ENCODE results near the gene GPR108. TPM values are rescaled to one million over a fixed set of nuclear protein-coding genes. Genes with fewer than 3 reads are reported as not detected.

Gene GPR108
- total RNA-seq (2013) = 83.3 TPM
- 100 to 1,000 TPM in 2 of 3 donors, 10 to 100 TPM in 1; 90.9 to 147 (median 129) TPM for polyA plus RNA-seq
- 61.9 and 70.4 TPM in 2 replicates for polyA minus RNA-seq
- total RNA-seq = 41.1 to 69.6 (median 51.9) reads per million in 11 experiments

DNA sequence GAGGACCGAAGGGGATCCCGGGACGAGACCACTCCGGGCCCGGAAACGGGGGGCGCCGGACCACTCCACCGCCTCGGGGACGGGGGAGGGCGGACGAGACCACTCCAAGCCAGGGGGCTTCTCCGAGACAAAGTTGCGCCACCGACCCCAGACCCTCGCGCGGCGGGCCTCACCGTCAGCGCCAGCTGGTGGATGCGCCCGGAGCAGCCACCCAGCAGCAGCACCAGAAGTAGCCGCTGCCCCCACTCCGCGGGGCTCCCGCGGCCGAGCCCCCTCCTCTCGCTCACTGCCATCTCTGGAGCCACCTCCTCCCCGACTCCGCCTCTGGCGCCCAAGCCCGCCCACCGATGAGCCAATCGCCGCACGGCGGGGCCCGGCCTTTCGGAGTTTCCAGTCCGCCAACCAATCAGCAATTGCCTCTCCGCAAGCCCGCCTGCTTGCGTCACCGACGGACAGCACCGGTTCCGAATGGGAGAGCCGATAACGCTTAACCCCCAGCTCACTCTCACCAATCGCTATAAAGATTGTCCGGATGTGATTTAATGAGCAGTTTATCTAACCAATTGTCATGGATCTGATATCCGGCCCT, at the start of gene GPR108:
GPR108 (minus strand) TSS at position 297 of the 589 bp plus-strand sequence; CDS start at position 293, 4 bp downstream.
- Mint-ChIP-seq H3K27ac (peak within 1 kb of the TSS; percentile 89 to 98 (median 96)), H3K9me3 (no peaks in the 10 kb centered on the region), H3K4me1 (peaks cover 48% of the 10 kb centered on the region), H3K27me3 (ENCODE audit: low read depth in 3 of 3) (peaks cover 2 to 17% (median 16%) of the 10 kb centered on the region in 3 donors), H3K4me3 (peak within 1 kb of the TSS; percentile 95 to 97), H3K36me3 (peaks cover 29 to 30% of the 10 kb centered on the region in 2 donors)
- Histone ChIP-seq H4K20me1 (ENCODE audit: insufficient read depth, low read length) (peaks cover 11% of the 10 kb centered on the region), H3K27me3 (ENCODE audit: control insufficient read depth in 2 of 2, insufficient read depth in 2 of 2, low read length in 2 of 2) (peaks cover 0 to 8% of the 10 kb centered on the region in 2 donors), H3K9me3 (replicated peaks in 1 of 2; ENCODE audit: control insufficient read depth in 1 of 2, insufficient read depth in 1 of 2, low read length in 2 of 2) (no peaks in the 10 kb centered on the region), H3K27ac (ENCODE audit: low read depth in 1 of 2, low read length in 2 of 2) (peak within 1 kb of the TSS; percentile 72 to 87), H3K36me3 (replicated peaks in 1 of 2; ENCODE audit: control insufficient read depth in 1 of 2, insufficient read depth in 2 of 2, low read length in 2 of 2) (peaks cover 16 to 31% of the 10 kb centered on the region in 2 donors), H2AFZ (ENCODE audit: insufficient read depth, low read depth, low read length, poor library complexity, severe bottlenecking) (peak within 1 kb of the TSS; percentile 85), H3K4me1 (ENCODE audit: control insufficient read depth in 1 of 2, insufficient read depth in 2 of 2, low read length in 2 of 2) (peaks cover 50 to 56% of the 10 kb centered on the region in 2 donors), H3K4me2 (replicated peaks; ENCODE audit: extremely low read depth, low read length, poor library complexity, severe bottlenecking) (peak within 1 kb of the TSS; percentile 99), H3K4me3 (replicated peaks in 1 of 3; ENCODE audit: low read depth in 2 of 3, low read length in 3 of 3) (peak within 1 kb of the TSS; percentile 72 to 97 (median 78)), H3K9ac (ENCODE audit: insufficient read depth, low read length, poor library complexity, severe bottlenecking) (peak within 1 kb of the TSS; percentile 89), H3K79me2 (ENCODE audit: insufficient read depth, low read length) (peaks cover 14% of the 10 kb centered on the region)
- intact Hi-C loops (cut with micrococcal nuclease) = loop anchor here (5.0 kb wide), 3 partner anchors 75 to 310 kb away; no protein-coding TSS in a partner anchor
- WGBS (ENCODE audit: insufficient coverage) = under 1% methylated on average over 50 of the region's 55 CpGs
- DNase-seq = peak in 2 of 3 donors; percentile 100
- TF ChIP-seq, protein P1, sequence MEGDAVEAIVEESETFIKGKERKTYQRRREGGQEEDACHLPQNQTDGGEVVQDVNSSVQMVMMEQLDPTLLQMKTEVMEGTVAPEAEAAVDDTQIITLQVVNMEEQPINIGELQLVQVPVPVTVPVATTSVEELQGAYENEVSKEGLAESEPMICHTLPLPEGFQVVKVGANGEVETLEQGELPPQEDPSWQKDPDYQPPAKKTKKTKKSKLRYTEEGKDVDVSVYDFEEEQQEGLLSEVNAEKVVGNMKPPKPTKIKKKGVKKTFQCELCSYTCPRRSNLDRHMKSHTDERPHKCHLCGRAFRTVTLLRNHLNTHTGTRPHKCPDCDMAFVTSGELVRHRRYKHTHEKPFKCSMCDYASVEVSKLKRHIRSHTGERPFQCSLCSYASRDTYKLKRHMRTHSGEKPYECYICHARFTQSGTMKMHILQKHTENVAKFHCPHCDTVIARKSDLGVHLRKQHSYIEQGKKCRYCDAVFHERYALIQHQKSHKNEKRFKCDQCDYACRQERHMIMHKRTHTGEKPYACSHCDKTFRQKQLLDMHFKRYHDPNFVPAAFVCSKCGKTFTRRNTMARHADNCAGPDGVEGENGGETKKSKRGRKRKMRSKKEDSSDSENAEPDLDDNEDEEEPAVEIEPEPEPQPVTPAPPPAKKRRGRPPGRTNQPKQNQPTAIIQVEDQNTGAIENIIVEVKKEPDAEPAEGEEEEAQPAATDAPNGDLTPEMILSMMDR (IDR thresholded peaks at IDR 0.05) = no peak

DNA sequence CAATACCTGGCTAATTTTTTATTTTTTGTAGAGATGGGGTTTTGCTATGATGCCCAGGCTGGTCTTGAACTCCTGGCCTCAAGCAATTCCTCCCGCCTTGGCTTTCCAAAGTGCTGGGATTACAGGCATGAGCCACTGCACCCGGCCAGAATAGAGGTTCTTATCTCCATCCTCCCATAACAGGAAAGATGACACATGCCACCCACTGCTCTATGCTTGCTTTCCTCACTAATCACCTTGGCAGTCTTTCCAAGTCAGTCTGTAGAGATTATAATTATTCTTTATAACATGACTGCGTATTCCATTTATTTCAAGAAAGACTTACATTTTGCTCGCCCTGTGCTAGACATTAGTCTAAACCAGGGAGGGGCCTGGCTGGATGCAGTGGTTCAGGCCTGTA, 41.8 kb upstream of the GPR108 start:
- H4K20me1 ChIP-seq (ENCODE audit: insufficient read depth, low read length) = peaks cover 98% of the 10 kb centered on the region
- H3K4me1 Mint-ChIP-seq = peaks cover 54% of the 10 kb centered on the region
- H3K9ac ChIP-seq (ENCODE audit: insufficient read depth, low read length, poor library complexity, severe bottlenecking) = no peak overlapping the region
- H3K4me3 Mint-ChIP-seq = no peak overlapping the region
- H3K36me3 Mint-ChIP-seq = peaks cover 43 to 66% of the 10 kb centered on the region in 2 donors
- TF ChIP-seq, protein P1 (IDR thresholded peaks at IDR 0.05) = no peak
- H3K4me1 ChIP-seq (ENCODE audit: control insufficient read depth in 1 of 2, insufficient read depth in 2 of 2, low read length in 2 of 2) = peaks cover 24 to 30% of the 10 kb centered on the region in 2 donors
- H3K27ac Mint-ChIP-seq = peak overlapping the region in 2 of 7 donors; percentile 45 to 74
- H3K9me3 Mint-ChIP-seq = peaks cover 0 to 6% (median 0%) of the 10 kb centered on the region in 7 donors
- no peak overlapping the region for H3K4me3 ChIP-seq (replicated peaks in 1 of 3; ENCODE audit: low read depth in 2 of 3, low read length in 3 of 3)
- H3K27me3 ChIP-seq (ENCODE audit: control insufficient read depth in 2 of 2, insufficient read depth in 2 of 2, low read length in 2 of 2) = no peaks in the 10 kb centered on the region
- peaks cover 98% of the 10 kb centered on the region for H3K79me2 ChIP-seq (ENCODE audit: insufficient read depth, low read length)
- no peak for DNase-seq
- H3K9me3 ChIP-seq (replicated peaks in 1 of 2; ENCODE audit: control insufficient read depth in 1 of 2, insufficient read depth in 1 of 2, low read length in 2 of 2) = no peaks in the 10 kb centered on the region
- intact Hi-C loops (cut with micrococcal nuclease) = no loop called here
- peak overlapping the region in 1 of 2 donors; percentile 23 for H3K27ac ChIP-seq (ENCODE audit: low read depth in 1 of 2, low read length in 2 of 2)
- no peak overlapping the region for H3K4me2 ChIP-seq (replicated peaks; ENCODE audit: extremely low read depth, low read length, poor library complexity, severe bottlenecking)
- peaks cover 16 to 76% of the 10 kb centered on the region in 2 donors for H3K36me3 ChIP-seq (replicated peaks in 1 of 2; ENCODE audit: control insufficient read depth in 1 of 2, insufficient read depth in 2 of 2, low read length in 2 of 2)
- H2AFZ ChIP-seq (ENCODE audit: insufficient read depth, low read depth, low read length, poor library complexity, severe bottlenecking) = no peak overlapping the region
- H3K27me3 Mint-ChIP-seq (ENCODE audit: low read depth in 3 of 3) = peaks cover 0 to 2% (median 1%) of the 10 kb centered on the region in 3 donors
- WGBS (ENCODE audit: insufficient coverage) = 100% methylated on average over 1 of the region's 4 CpGs

All from CD14-positive monocyte (primary cell).